GM12878 (cell line): ENCODE measurements around the gene LILRB4. TPM values are rescaled to one million over a fixed set of nuclear protein-coding genes. Genes with fewer than 3 reads are reported as not detected.

Experiments
- ATAC-seq: fragments of 200-7000 bp; cut with Tn5 transposase; 3 replicates; pipeline ENCODE4 v1.9.1; 2020; ENCODE audit warnings: mild to moderate bottlenecking, moderate library complexity
- Bru-seq: library from RNA; stranded (reverse); fragments of 400-500 nt; gene quantifications from one replicate; lab custom pipeline; 2021; lab: Mats Ljungman, UMichigan
- BruChase-seq, 2 experiments: library from RNA; stranded (reverse); fragments of 400-500 nt; gene quantifications; one replicate each; lab custom pipeline; 2021; lab: Mats Ljungman, UMichigan
- BruUV-seq: library from RNA; stranded (reverse); fragments of 400-500 nt; replicated peaks from 2 replicates; lab custom pipeline; 2021; lab: Mats Ljungman, UMichigan
- CTCF ChIA-PET: fragments of 300-600 bp; sonication (Branson Sonifier 250); formaldehyde crosslinking; extraction: SDS; loops from one replicate; lab custom pipeline; 2021; ENCODE audit warnings: inconsistent platforms; lab: Yijun Ruan, JAX
- POLR2A ChIA-PET: fragments of 350-600 bp; formaldehyde crosslinking; extraction: SDS; loops from one replicate; lab custom pipeline; 2021; ENCODE audit warnings: inconsistent platforms; lab: Charles Lee
- RAD21 ChIA-PET: fragments of 300-600 bp; sonication (Branson Sonifier 250); formaldehyde crosslinking; loops from one replicate; lab custom pipeline; 2023; ENCODE audit warnings: antibody characterized with exemption; ENCODE audit not compliant: unreplicated experiment; lab: Charles Lee
- SMC1A ChIA-PET: fragments of 300-600 bp; sonication (Branson Sonifier 250); formaldehyde crosslinking; loops from one replicate; lab custom pipeline; 2023; ENCODE audit not compliant: unreplicated experiment, uncharacterized antibody; lab: Charles Lee
- DNase-seq: peaks from one replicate; pipeline ENCODE4 v3.0.0-alpha.2; 2011; ENCODE audit warnings: low read depth, low spot score
- FAIRE-seq: peaks from 3 replicates; lab custom pipeline; 2011; peaks lifted over from hg19 to GRCh38; lab: Jason Lieb, UNC
- H2AFZ ChIP-seq: 2 replicates; pipeline ENCODE4 v1.6.0; 2011; ENCODE audit warnings: low read depth, low read length, control low read depth; ENCODE audit not compliant: control insufficient read depth
- H3K27ac ChIP-seq: 2 replicates; pipeline ENCODE4 v1.5.1; 2011; ENCODE audit warnings: control low read depth; ENCODE audit not compliant: control insufficient read depth, insufficient read depth
- H3K27me3 ChIP-seq, 2 experiments: replicated peaks in 1 of 2; 2 replicates each; pipeline versions ENCODE4 v1.6.0 to v1.6.1; 2011; ENCODE audit warnings: low read length in 1 of 2; ENCODE audit not compliant: control insufficient read depth in 2 of 2, insufficient read depth in 2 of 2
- H3K36me3 ChIP-seq, 2 experiments: 2 replicates each; pipeline ENCODE4 v1.5.1; 2011; ENCODE audit warnings: low read length in 1 of 2; ENCODE audit not compliant: control insufficient read depth in 2 of 2, insufficient read depth in 2 of 2
- H3K4me1 ChIP-seq: 2 replicates; pipeline ENCODE4 v1.6.1; 2011; ENCODE audit warnings: mild to moderate bottlenecking, low read length, moderate library complexity, mixed read lengths; ENCODE audit not compliant: control insufficient read depth, insufficient read depth
- H3K4me2 ChIP-seq: 2 replicates; pipeline ENCODE4 v1.6.0; 2011; ENCODE audit warnings: control low read depth; ENCODE audit not compliant: control insufficient read depth, insufficient read depth
- H3K4me3 ChIP-seq: fragments of 200-600 bp; sonication (generic); 2 replicates; pipeline ENCODE4 v1.5.1; 2016
- H3K79me2 ChIP-seq: 2 replicates; pipeline ENCODE4 v1.6.0; 2011; ENCODE audit warnings: low read length; ENCODE audit not compliant: control insufficient read depth, insufficient read depth
- H3K9ac ChIP-seq: 2 replicates; pipeline ENCODE4 v1.8.0; 2011; ENCODE audit warnings: low read length, control low read depth, mixed read lengths; ENCODE audit not compliant: control insufficient read depth, insufficient read depth
- H3K9me3 ChIP-seq: replicated peaks from 3 replicates; pipeline ENCODE4 v1.5.1; 2011; ENCODE audit warnings: mild to moderate bottlenecking, low read length; ENCODE audit not compliant: control insufficient read depth, insufficient read depth
- H4K20me1 ChIP-seq: 2 replicates; pipeline ENCODE4 v1.6.0; 2011; ENCODE audit not compliant: control insufficient read depth, insufficient read depth
- BACH1 ChIP-seq: fragments of 450-650 bp; IDR thresholded peaks from 2 replicates; pipeline ENCODE4 v1.6.1; 2017; ENCODE audit warnings: mild to moderate bottlenecking, borderline replicate concordance
- CHD1 ChIP-seq: IDR thresholded peaks from 2 replicates; pipeline ENCODE4 v1.6.1; 2012; ENCODE audit warnings: low read depth, low read length, improper control_type of control experiment
- LARP7 ChIP-seq: fragments of 450-650 bp; IDR thresholded peaks from 2 replicates; pipeline ENCODE4 v1.6.1; 2017; ENCODE audit warnings: mild to moderate bottlenecking
- MTA2 ChIP-seq: fragments of 450-650 bp; IDR thresholded peaks from 2 replicates; pipeline ENCODE4 v1.6.1; 2016; ENCODE audit warnings: low read depth, mild to moderate bottlenecking, moderate library complexity
- PAX5 ChIP-seq: IDR thresholded peaks from 2 replicates; pipeline ENCODE4 v1.6.1; 2011; ENCODE audit warnings: low read depth, low read length, borderline replicate concordance
- RUNX3 ChIP-seq: IDR thresholded peaks from 2 replicates; pipeline ENCODE4 v1.6.1; 2012; ENCODE audit warnings: low read length, inconsistent platforms
- SMARCA5 ChIP-seq: fragments of 450-650 bp; IDR thresholded peaks from 2 replicates; pipeline ENCODE4 v1.6.1; 2017; ENCODE audit warnings: mild to moderate bottlenecking
- SPI1 ChIP-seq: IDR thresholded peaks from 2 replicates; pipeline ENCODE4 v1.6.1; 2011; ENCODE audit warnings: low read depth, mild to moderate bottlenecking, low read length, moderate library complexity, borderline replicate concordance; ENCODE audit not compliant: insufficient read depth
- SREBF2 ChIP-seq: IDR thresholded peaks from 2 replicates; pipeline ENCODE4 v1.6.1; 2012; ENCODE audit warnings: mild to moderate bottlenecking, low read length
- ZNF687 ChIP-seq: fragments of 450-650 bp; IDR thresholded peaks from 2 replicates; pipeline ENCODE4 v1.6.1; 2017; ENCODE audit warnings: mild to moderate bottlenecking, moderate library complexity
- WGBS: methylation state at CpG from one replicate; pipeline ENCODE4 v1.1.6; 2016; ENCODE audit warnings: low lambda C conversion rate; ENCODE audit not compliant: insufficient replicate concordance, insufficient coverage; ENCODE audit errors: missing lambda C conversion rate; 5-methylcytosine and 5-hydroxymethylcytosine counted together
- in situ Hi-C: fragments of 300-500 bp; cut with MboI; formaldehyde crosslinking; loops from 9 replicates; pipeline ENCODE4 v1.14.3; 2018; ENCODE audit warnings: mixed read lengths
- intact Hi-C: fragments of 100-400 bp; cut with micrococcal nuclease; formaldehyde crosslinking; loops from one replicate; pipeline ENCODE4 v1.14.2; 2022; ENCODE audit not compliant: unreplicated experiment
- long read RNA-seq, 2 experiments: library from polyadenylated mRNA; unstranded; transcript quantifications; one replicate each; pipeline ENCODE4 v2.0.0, GENCODE V29; 2019 to 2020
- polyA minus RNA-seq, 3 experiments: library from RNA; depleted of rRNA, polyadenylated mRNA; stranded (reverse); fragments of >200 nt; gene quantifications; 2 replicates each; pipeline ENCODE4 v1.2.3, GENCODE V29; 2011
- polyA plus RNA-seq, 11 experiments: library from polyadenylated mRNA; depleted of rRNA in 4 of 11; unstranded in 6 of 11; stranded (reverse) in 5 of 11; fragments of >200 nt; fragmentation: Nextera tagmentation in 4 of 11; fragmentation: Illumina TruSeq in 1 of 11; extraction: Ambion mirVana in 4 of 11; extraction: Trizol in 1 of 11; gene quantifications; 1 replicate in 1 of 11; 2 replicates in 10 of 11; pipeline versions ENCODE4 v1.2.1 to v1.2.3, GENCODE V29; 2011 to 2016; ENCODE audit warnings: inconsistent platforms in 2 of 11, missing spikeins in 2 of 11, low read depth in 1 of 11
- total RNA-seq, 4 experiments: library from RNA; depleted of rRNA in 3 of 4; stranded (reverse); fragments of >200 nt in 3 of 4; fragmentation: Illumina TruSeq in 1 of 4; extraction: Trizol in 1 of 4; gene quantifications; 2 replicates each; pipeline versions ENCODE4 v1.2.1 to v1.2.3, GENCODE V29; 2013 to 2021
- TF ChIP-seq, protein P1 (sequence below): fragments of 450-650 bp; IDR thresholded peaks from 2 replicates; pipeline ENCODE4 v1.6.1; 2017; ENCODE audit warnings: antibody characterized with exemption, mild to moderate bottlenecking, moderate library complexity

The LILRB4 gene
- 18.8 and 20.1 TPM in 2 replicates for total RNA-seq (2013; cell fraction: nucleolus; rRNA removed)
- 18.3 and 18.4 TPM in 2 replicates for total RNA-seq (2014; rRNA removed)
- total RNA-seq (2014; rRNA removed; fragmentation: Illumina TruSeq; extraction: Trizol) = 16.2 and 16.5 TPM in 2 replicates
- total RNA-seq (2021) = 25.2 and 26.0 TPM in 2 replicates
- 2.5 TPM for polyA plus RNA-seq (2011; ENCODE audit: low read depth)
- 1.5 and 3.1 TPM in 2 replicates for polyA plus RNA-seq (2011; rRNA removed)
- polyA plus RNA-seq (2011; cell fraction: cytosol; rRNA removed) = 3.9 and 4.7 TPM in 2 replicates
- polyA plus RNA-seq (2011; cell fraction: nucleus; rRNA removed) = 7.5 and 8.1 TPM in 2 replicates
- polyA plus RNA-seq (2012) = 5.3 and 5.5 TPM in 2 replicates
- polyA plus RNA-seq (2014; fragmentation: Illumina TruSeq; extraction: Trizol) = 17.4 and 28.7 TPM in 2 replicates
- 1 to 10 TPM; 2.0 to 4.9 TPM for polyA plus RNA-seq (2014; fragmentation: Nextera tagmentation; extraction: Ambion mirVana)
- polyA plus RNA-seq (2014; rRNA removed) = 39.8 and 39.9 TPM in 2 replicates
- 10 to 100 TPM; 14.3 to 15.5 TPM for polyA plus RNA-seq (2016; fragmentation: Nextera tagmentation; extraction: Ambion mirVana)
- 3.7 and 4.8 TPM in 2 replicates for polyA minus RNA-seq (2011; rRNA and poly(A)+ RNA removed)
- polyA minus RNA-seq (2011; cell fraction: cytosol; rRNA and poly(A)+ RNA removed) = 1.1 TPM in 1 of 2 replicates, not detected in the other
- 2.9 and 3.0 TPM in 2 replicates for polyA minus RNA-seq (2011; cell fraction: nucleus; rRNA and poly(A)+ RNA removed)
- percentile 55 among the genes with signal in this experiment for Bru-seq, nascent RNA
- BruChase-seq, experiment 1, labeled RNA remaining after a 6-hour chase = percentile 50 among the genes with signal in this experiment
- percentile 49 among the genes with signal in this experiment for BruChase-seq, experiment 2, labeled RNA remaining after a 2-hour chase
- long read RNA-seq, experiment 1, partial matches to known transcripts = 1 of 1 reads
- long read RNA-seq, experiment 1, other reads (novel, unspliced or antisense) = 0 of 1 reads
- long read RNA-seq, experiment 2, partial matches to known transcripts = 0 of 1 reads
- long read RNA-seq, experiment 2, other reads (novel, unspliced or antisense) = 1 of 1 reads

DNA sequence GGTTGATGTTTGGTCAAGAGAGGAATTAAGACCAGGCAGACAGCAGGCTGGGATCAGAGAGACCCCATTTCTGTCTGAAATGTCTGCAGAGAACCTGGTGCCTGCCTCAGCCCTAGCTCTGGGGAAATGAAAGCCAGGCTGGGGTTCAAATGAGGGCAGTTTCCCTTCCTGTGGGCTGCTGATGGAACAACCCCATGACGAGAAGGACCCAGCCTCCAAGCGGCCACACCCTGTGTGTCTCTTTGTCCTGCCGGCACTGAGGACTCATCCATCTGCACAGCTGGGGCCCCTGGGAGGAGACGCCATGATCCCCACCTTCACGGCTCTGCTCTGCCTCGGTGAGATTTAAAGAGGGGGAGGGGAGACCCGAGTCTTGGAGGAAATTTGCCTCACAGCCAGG, at the start of gene LILRB4:
TSS of gene LILRB4 (plus strand) at position 256 of the 400 bp plus-strand sequence. CDS start at position 305, 49 bp downstream.
- H4K20me1 ChIP-seq = no peaks in the 10 kb centered on the region
- WGBS = 0% methylated on average over 7 of the region's 7 CpGs
- ChIA-PET SMC1A (interaction anchor here (2.9 to 4.2 kb wide), 3 partner anchors 10 to 181 kb away, joined by 11 to 31 read pairs (median 20); no protein-coding TSS in a partner anchor), POLR2A (interaction anchor here (0.9 to 3.0 kb wide), 2 partner anchors 11 to 45 kb away, joined by 5 to 21 read pairs; no protein-coding TSS in a partner anchor), CTCF (interaction anchor here (0.8 to 20.7 kb wide), 7 partner anchors 9 to 184 kb away, joined by 3 to 842 read pairs (median 4); no protein-coding TSS in a partner anchor), RAD21 (interaction anchor here (1.2 to 3.8 kb wide), 5 partner anchors 9 to 46 kb away, joined by 8 to 24 read pairs (median 11); no protein-coding TSS in a partner anchor)
- FAIRE-seq (peak; percentile 82), ATAC-seq (peak; percentile 79), DNase-seq (no peak)
- H3K4me3 ChIP-seq = peak within 1 kb of the TSS; percentile 49
- H3K27me3 ChIP-seq = no peaks in the 10 kb centered on the region
- H3K36me3 ChIP-seq = no peaks in the 10 kb centered on the region
- H3K79me2 ChIP-seq = no peaks in the 10 kb centered on the region
- H3K4me2 ChIP-seq = peak within 1 kb of the TSS; percentile 88
- H3K27ac ChIP-seq = peak within 1 kb of the TSS; percentile 57
- peaks cover 34% of the 10 kb centered on the region for H3K4me1 ChIP-seq
- peak within 1 kb of the TSS; percentile 28; the same call in 1 of the 2 replicates for H2AFZ ChIP-seq
- no peaks in the 10 kb centered on the region; the same call in 1 of the 3 replicates for H3K9me3 ChIP-seq
- intact Hi-C loops (loop anchor here (5.0 kb wide), 1 partner anchor 255 kb away; no protein-coding TSS in a partner anchor), in situ Hi-C loops (no loop called here)
- peak within 1 kb of the TSS; percentile 36 for H3K9ac ChIP-seq
- no TSS peak for BruUV-seq
- TF ChIP-seq BACH1 (no peak), CHD1 (no peak), SREBF2 (no peak), SMARCA5 (no peak), LARP7 (no peak), PAX5 (0 out of 2 replicates have a peak, but pooled peaks have one; percentile 13), ZNF687 (0 out of 2 replicates have a peak, but pooled peaks have one; percentile 32), SPI1 (peak; percentile 45; the same call in 1 of the 2 replicates), MTA2 (peak; percentile 9; the same call in 1 of the 2 replicates), RUNX3 (peak; percentile 33; the same call in 1 of the 2 replicates)
- TF ChIP-seq, protein P1, sequence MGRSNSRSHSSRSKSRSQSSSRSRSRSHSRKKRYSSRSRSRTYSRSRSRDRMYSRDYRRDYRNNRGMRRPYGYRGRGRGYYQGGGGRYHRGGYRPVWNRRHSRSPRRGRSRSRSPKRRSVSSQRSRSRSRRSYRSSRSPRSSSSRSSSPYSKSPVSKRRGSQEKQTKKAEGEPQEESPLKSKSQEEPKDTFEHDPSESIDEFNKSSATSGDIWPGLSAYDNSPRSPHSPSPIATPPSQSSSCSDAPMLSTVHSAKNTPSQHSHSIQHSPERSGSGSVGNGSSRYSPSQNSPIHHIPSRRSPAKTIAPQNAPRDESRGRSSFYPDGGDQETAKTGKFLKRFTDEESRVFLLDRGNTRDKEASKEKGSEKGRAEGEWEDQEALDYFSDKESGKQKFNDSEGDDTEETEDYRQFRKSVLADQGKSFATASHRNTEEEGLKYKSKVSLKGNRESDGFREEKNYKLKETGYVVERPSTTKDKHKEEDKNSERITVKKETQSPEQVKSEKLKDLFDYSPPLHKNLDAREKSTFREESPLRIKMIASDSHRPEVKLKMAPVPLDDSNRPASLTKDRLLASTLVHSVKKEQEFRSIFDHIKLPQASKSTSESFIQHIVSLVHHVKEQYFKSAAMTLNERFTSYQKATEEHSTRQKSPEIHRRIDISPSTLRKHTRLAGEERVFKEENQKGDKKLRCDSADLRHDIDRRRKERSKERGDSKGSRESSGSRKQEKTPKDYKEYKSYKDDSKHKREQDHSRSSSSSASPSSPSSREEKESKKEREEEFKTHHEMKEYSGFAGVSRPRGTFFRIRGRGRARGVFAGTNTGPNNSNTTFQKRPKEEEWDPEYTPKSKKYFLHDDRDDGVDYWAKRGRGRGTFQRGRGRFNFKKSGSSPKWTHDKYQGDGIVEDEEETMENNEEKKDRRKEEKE = no peak
